22Rv1 (cell line): Measurements from ENCODE around the gene CEP70.

Experiments used
- H3K27ac ChIP-seq: fragments of 450-650 bp; 2 replicates; pipeline ENCODE4 v1.5.1; 2017
- ZFX ChIP-seq: fragments of 450-650 bp; IDR thresholded peaks from 2 replicates; pipeline ENCODE4 v1.6.1; 2017; ENCODE audit warnings: antibody characterized with exemption, borderline replicate concordance
- TF ChIP-seq, protein P1 (sequence below): fragments of 450-650 bp; IDR thresholded peaks from 2 replicates; pipeline ENCODE4 v1.5.1; 2017; ENCODE audit warnings: mild to moderate bottlenecking

The CEP70 gene

DNA sequence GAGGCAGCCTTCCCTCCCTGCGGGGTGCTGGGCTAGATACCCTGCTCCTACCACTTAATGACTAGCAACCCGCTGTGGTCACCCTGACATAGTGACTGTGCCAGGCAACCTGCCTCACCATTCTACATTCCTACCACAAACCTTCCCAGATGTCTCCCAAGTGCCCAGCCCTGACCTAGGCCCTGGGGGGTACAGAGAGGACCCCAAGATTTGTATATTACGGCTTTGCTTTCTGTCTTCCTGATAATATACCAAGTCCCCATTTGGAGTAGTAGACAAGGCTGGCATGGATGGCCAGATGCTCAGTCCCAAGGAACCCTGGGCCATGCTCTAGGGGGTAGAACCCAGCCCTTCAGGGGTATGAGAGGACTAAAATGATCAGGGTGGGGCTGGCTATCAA lies 128.6 kb downstream of the CEP70 start:
- TF ChIP-seq, protein P1, sequence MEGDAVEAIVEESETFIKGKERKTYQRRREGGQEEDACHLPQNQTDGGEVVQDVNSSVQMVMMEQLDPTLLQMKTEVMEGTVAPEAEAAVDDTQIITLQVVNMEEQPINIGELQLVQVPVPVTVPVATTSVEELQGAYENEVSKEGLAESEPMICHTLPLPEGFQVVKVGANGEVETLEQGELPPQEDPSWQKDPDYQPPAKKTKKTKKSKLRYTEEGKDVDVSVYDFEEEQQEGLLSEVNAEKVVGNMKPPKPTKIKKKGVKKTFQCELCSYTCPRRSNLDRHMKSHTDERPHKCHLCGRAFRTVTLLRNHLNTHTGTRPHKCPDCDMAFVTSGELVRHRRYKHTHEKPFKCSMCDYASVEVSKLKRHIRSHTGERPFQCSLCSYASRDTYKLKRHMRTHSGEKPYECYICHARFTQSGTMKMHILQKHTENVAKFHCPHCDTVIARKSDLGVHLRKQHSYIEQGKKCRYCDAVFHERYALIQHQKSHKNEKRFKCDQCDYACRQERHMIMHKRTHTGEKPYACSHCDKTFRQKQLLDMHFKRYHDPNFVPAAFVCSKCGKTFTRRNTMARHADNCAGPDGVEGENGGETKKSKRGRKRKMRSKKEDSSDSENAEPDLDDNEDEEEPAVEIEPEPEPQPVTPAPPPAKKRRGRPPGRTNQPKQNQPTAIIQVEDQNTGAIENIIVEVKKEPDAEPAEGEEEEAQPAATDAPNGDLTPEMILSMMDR, result no peak
- no peak for TF ChIP-seq ZFX
- no peak overlapping the region for H3K27ac ChIP-seq

DNA sequence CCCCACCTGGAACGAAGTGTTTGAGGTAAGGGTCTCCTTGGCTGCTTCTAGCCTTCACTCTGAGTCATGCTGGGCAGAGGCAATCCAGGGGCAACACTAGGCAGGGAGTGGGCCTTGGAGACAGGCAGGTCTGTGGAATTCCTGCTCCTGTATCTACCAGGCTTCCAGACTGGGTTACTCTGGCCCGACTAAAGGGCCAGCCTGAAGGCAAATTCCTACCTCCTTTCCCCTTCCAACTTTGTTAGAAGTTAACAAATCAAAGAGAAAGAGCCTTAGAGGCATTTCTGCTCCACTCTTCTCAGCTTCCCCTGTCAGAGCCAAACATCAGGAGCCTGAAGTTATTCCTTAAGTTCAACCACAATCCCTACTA lies 129.6 kb downstream of the CEP70 start:
- H3K27ac ChIP-seq, result no peak overlapping the region
- TF ChIP-seq, protein P1, result no peak
- TF ChIP-seq ZFX, result no peak

DNA sequence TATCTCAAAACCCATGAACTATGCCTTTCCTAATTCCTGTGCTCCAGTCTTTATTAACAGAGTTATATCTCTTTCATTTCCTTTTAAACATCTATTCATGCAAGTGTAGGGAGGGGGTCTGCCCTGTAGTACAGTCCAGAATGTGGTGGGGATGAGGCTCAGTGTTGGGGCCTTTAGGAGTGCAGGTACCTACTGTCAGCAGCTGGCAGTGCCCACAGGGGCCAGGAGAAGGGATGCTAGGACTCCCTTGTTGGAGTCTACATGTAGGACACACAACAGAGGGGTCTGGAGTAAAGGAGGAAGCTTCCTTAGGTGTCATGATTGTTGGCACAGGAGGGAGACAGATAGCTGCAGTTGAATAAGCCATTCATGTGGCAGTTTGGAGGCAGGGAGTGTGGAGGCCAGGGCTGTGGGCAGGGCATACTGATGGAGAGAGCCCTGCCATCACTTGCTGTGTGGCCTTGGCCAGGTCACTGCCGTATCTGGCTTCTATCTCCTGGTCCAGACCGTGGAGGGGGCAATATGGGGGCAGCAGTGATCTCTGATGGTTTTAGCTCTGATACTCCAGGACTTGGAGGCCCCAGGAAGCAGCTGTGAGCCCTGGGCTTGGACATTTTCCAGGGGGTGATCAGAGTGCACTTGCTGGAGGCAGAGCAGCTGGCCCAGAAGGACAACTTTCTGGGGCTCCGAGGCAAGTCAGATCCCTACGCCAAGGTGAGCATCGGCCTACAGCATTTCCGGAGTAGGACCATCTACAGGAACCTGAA lies 130.2 kb downstream of the CEP70 start:
- TF ChIP-seq, protein P1, result no peak
- TF ChIP-seq ZFX, result no peak
- no peak overlapping the region for H3K27ac ChIP-seq

DNA sequence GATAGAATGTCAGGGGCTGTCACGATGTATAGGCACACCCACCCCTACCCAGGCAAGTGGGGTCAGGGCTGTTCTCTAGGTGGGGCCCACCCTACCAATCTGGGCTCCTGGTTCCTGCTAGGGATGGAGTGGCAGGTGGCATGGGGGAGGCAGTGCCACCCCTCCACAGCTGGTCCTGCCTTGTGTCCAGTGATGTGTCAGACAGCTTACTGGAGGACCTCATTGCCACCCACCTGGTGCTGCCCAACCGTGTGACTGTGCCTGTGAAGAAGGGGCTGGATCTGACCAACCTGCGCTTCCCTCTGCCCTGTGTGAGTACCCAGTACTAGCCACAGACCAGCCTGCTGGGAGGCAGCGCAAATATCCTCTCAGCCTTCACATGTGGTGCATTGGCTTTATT lies 132.2 kb downstream of the CEP70 start:
- TF ChIP-seq ZFX, result no peak
- TF ChIP-seq, protein P1, result no peak
- H3K27ac ChIP-seq, result no peak overlapping the region

DNA sequence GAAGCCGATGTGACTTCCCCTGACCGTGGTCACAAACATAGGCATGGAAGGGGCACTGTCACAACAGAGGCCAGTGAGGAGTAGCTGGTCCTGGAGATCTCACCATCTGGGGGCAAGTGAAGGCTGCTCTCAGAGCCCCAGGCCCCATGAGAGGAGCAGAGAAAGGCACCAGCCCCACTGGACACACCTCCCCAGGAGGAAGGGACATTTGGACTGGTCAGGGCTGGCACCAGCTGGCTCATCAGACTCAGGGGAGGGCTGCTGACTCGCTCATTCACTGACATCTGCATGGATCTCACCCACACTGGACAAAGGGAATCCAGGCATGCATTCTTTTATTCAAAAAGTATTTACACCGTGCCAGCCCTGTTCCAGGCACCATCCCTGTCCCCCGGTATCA lies 132.8 kb downstream of the CEP70 start:
- TF ChIP-seq ZFX, result no peak
- TF ChIP-seq, protein P1, result no peak
- no peak overlapping the region for H3K27ac ChIP-seq

DNA sequence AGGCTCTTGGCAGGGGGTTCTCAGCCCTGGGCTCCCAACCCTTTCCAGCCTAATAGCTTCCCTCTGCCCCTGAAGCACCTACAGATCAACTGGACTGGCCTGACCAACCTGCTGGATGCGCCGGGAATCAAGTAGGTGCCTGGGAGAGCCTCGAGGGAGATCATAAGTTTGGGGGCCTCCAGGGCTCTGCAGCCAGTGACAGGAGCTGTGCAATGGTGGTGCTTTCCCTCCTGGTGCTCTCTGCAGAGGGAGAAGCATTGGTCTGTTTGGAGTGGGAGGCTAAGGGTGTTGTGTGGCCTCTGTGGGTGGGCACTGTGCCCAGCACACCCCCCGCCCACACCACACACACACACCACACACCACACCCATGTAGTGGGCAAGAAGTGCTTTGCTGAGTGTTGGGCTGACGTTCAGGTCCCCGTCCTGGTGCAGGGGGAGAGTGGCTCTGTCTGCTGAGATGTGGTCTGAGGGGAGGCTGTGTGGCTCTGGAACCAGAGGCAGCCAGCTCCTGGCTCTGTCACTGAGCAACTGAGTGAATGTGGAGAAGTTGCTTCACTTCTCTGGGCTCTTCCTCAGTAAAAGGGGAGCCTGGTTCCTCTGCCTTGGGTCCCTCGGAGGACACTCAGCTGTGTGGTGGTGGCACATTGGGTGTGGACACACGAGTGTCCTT lies 133.4 kb downstream of the CEP70 start:
- TF ChIP-seq ZFX, result no peak
- TF ChIP-seq, protein P1, result no peak
- no peak overlapping the region for H3K27ac ChIP-seq
